Renal cortex interstitium (tissue), 11 donors: Measurements from ENCODE around the gene USP11. TPM values are rescaled to one million over a fixed set of nuclear protein-coding genes. Genes with fewer than 3 reads are reported as not detected.
"Not testable (repeated sequence)": the region's sequence is repeated elsewhere in the genome, so short reads cannot be mapped to it uniquely, and the experiment has no call there.

Experiments
- DNase-seq, 11 donors: peaks; one replicate each; pipeline ENCODE4 v3.0.0-alpha.2; 2013; ENCODE audit warnings: low read depth in 9 of 11, low spot score in 4 of 11; ENCODE audit errors: extremely low read depth in 1 of 11
- polyA plus RNA-seq, 3 donors: library from polyadenylated mRNA; unstranded; fragments of 120-200 nt; gene quantifications; one replicate each; pipeline ENCODE4 v1.2.1, GENCODE V29; 2013; ENCODE audit not compliant: insufficient read length in 3 of 3

USP11 gene
- polyA plus RNA-seq, 3 donors: 129 to 157 (median 153) TPM

DNA sequence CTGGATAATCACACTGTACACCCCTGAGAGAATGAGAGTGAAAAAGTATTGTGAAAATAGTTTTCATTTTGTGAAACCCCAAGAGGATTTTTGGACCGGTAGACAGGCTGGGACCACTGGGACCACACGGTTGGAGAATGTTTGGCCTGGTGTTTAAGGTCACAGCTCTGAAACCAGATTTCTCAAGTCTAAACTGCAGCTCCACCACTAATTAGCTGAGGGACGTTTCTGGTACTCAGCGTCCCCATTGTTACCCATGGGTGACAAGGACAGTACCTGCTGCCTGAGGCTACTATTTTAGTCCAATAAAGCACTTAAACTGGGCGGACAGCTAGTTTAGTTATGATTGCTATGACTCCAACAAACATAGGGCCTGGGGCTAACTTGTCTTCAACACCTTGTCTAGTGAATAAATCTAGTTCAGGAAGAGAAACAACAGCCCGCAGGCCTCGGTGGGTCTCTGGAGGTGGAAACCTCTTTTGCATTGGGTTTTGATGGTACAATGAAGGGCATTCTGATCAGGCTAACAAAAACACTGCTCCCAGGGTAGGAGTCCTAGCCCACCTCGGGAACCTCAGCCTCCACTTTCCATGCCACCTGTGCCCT lies 509 bp upstream of the USP11 start:
- no peak for DNase-seq

DNA sequence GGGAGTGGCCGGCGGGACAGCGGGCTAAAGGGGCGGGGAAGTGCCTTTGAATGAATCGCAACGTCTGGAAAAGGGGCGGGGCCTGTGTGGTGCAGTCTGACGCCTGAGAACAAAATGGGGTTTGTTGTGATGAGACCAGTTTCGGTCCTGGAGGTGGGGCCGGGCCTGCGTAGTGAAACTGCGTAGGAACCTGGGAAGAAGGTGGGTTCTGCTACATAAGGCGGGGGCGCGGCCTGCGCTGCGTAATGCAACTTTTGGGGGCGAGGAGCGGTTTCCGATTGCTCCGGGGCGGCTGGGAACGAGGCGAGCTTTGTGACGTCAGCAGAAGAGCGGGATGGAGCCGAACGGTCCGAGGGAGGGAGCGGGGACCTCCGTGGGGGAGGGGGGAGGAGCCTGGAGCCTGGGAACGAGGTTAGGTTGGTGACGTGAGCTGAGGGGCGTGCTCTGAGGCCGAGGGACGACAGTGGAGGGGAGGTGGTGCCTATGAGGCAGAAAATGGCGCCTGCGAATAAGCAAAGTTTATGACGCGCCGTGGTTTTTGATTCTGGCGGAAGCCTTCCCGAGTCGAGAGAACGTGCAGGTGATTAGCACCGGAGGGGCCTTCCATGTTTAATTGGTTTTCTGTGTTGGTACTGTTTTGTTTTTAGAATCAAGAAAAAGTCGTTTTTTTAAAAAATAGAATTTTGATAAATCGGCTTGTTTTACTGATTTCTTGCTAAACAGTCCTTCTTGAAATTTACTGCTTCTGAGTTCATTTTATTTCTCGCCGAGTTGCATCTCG lies 714 bp downstream of the USP11 start:
- peak; percentile 74 to 91 (median 85) for DNase-seq

DNA sequence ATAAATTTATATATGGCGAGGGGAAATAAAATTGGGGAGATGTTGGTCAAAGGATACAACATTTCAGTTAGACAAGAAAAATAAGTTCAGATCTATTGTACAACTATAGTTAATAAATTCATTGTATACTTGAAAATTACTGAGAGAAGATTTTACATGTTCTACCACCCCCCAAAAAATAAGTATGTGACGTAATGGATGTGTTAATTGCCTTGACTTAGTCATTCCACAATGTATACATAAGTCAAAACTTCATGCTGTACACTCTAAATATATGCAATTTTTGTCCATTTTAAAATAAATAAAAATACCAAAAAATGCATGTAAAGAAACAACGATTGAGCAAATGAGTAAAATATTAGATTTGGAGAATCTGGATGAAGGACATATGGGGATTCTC lies 1.8 kb downstream of the USP11 start:
- no peak for DNase-seq

DNA sequence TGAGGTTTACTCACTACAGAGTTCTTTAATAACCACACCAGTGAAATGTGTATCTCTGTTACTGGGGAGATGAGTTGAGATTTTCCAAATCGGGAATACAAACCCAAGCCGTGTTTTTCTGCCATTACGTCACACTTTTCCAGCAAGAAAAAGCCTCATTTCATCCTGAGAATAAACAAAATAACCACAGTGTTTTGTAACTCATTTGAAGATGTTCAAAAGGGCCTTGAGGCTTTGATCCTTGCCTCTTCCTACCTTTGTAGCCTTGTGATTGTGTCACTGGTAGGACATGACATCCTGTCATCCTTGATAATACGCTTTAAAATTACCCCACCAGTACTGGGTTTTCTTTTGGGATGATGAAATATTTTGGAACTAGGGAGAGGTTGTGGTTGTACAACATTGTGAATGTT lies 2.9 kb downstream of the USP11 start:
- DNase-seq: no peak

DNA sequence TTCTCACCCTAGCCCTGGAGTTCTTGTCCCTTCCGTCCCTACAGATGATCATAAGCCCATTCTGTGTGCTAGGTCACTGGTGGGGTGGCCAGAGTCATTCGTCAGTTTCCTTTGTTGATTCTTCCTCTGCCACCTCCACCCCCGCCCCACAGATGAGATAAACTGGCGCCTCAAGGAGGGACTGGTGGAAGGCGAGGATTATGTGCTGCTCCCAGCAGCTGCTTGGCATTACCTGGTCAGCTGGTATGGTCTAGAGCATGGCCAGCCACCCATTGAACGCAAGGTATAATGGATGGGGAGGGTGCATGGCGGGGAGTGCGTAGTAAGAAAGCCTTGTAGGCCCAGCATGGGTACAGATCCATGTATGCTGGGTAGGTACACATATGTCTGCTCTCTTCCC lies 6.4 kb downstream of the USP11 start:
- no peak for DNase-seq

DNA sequence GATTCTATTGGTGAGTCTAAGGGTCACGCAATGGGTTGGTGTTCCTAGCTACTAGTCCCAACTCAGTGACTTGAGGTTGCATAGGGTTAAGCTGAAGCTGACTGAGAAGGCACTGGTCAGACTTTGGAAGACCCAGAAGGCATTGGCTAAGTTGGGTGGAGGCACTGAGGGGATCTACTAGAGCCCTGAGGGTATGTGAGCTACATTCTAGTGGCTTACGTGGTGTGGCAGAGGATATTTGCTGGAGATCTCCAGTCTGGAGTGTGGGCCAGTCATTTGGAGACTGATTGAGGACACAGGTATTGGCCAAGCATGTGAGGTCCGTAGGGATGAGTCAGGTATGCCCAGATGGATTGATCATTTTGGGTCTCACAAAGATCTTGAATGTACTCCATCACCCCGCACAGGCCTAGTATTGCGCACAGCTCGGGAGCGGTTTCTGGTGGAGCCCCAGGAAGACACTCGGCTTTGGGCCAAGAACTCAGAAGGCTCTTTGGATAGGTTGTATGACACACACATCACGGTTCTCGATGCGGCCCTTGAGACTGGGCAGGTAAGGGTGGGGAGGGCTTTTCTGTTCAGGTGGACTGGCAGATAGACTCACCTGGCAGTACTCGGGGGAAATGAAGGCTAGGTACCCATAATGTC lies 7.2 kb downstream of the USP11 start:
- DNase-seq: no peak

DNA sequence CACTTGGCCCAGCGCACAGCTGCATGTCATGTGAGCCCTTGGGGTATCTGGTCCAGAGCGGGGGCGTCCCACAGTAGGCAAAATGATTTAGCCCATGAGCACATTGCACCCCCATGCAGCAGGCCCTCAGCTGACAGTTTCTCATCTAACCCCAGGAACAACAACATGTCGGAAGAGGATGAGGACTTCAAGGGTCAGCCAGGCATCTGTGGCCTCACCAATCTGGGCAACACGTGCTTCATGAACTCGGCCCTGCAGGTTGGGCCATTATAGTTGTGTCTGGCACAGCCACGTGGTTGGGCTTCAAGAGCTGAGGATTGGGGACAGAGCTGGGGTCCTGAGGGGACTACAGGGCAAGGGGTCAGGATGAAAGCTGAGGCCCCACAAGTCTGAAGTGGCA lies 7.8 kb downstream of the USP11 start:
- no peak for DNase-seq

DNA sequence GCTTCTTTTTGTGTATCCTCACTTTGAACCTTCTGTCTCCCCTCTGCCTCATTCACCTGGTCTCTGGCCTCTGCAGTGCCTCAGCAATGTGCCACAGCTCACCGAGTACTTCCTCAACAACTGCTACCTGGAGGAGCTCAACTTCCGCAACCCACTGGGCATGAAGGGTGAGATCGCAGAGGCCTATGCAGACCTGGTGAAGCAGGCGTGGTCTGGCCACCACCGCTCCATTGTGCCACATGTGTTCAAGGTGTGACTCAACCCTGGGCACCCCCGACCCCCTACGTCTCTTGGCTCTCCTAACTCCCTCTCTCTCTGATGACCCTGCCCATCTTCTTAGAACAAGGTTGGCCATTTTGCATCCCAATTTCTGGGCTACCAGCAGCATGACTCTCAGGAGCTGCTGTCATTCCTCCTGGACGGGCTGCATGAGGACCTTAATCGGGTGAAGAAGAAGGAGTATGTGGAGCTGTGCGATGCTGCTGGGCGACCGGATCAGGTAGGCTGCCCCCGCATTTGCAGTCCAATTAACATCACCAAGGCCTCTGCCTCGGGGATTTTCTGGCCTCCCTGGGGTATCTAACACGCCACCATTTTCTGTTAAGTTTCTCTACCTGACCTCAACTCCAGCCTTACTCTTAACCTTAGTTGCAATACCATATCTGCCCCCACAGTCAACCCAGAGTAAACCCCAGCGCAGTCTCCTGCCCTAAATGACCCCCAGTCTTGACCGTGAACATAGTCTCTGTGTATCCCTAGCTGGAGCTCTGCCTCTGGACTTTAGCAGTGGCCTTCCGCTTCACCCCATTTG lies 8.6 kb downstream of the USP11 start:
- no peak for DNase-seq

DNA sequence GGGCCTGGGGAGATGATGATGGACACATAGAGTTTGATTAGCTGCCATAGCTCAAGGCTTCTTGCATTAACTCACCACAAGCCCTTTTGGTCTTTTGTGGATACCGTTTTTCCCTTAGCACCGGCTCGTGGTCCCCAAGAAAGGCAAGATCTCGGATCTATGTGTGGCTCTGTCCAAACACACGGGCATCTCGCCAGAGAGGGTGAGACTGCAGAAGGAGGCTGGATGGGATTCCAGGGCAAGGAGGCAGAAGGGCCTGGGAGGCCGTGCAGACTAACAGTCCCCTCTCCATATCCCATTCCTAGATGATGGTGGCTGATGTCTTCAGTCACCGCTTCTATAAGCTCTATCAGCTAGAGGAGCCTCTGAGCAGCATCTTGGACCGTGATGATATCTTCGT lies 9.5 kb downstream of the USP11 start:
- no peak for DNase-seq

DNA sequence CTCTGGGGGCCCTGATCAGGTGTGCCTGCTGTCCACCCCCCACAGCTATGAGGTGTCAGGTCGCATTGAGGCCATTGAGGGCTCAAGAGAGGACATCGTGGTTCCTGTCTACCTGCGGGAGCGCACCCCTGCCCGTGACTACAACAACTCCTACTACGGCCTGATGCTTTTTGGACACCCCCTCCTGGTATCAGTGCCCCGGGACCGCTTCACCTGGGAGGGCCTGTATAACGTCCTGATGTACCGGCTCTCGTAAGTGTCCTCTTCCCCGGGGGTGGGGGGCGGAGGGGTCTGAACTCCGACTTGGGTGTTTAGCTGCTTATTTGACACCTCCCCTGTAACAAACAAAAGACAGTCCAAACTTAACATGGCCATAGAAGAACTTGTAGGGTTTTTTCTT lies 10.5 kb downstream of the USP11 start:
- no peak for DNase-seq

DNA sequence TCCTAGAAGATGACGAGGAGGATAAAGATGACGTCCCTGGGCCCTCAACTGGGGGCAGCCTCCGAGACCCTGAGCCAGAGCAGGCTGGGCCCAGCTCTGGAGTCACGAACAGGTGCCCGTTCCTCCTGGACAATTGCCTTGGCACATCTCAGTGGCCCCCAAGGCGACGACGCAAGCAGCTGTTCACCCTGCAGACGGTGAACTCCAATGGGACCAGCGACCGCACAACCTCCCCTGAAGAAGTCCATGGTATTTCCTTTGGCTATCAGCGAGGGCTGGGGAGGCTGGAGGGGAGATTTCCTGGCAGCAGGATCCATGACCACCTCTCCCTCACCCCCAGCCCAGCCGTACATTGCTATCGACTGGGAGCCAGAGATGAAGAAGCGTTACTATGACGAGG lies 11.9 kb downstream of the USP11 start:
- DNase-seq: no peak

DNA sequence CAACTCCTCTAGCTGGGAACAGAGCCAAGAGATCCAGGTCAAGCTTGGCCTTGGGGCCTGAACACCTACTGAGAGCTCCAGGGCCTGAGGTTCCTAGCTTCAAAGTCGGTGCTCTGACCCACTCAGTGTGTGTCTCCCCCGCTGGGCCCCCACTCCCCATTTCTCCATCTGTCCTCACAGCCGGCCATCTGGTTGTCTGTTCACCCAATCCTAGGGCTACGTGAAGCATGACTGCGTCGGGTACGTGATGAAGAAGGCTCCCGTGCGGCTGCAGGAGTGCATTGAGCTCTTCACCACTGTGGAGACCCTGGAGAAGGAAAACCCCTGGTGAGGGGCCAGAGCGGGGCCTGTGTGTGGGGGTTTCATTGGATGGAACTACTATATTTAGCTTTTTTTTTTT lies 12.3 kb downstream of the USP11 start:
- DNase-seq: no peak

DNA sequence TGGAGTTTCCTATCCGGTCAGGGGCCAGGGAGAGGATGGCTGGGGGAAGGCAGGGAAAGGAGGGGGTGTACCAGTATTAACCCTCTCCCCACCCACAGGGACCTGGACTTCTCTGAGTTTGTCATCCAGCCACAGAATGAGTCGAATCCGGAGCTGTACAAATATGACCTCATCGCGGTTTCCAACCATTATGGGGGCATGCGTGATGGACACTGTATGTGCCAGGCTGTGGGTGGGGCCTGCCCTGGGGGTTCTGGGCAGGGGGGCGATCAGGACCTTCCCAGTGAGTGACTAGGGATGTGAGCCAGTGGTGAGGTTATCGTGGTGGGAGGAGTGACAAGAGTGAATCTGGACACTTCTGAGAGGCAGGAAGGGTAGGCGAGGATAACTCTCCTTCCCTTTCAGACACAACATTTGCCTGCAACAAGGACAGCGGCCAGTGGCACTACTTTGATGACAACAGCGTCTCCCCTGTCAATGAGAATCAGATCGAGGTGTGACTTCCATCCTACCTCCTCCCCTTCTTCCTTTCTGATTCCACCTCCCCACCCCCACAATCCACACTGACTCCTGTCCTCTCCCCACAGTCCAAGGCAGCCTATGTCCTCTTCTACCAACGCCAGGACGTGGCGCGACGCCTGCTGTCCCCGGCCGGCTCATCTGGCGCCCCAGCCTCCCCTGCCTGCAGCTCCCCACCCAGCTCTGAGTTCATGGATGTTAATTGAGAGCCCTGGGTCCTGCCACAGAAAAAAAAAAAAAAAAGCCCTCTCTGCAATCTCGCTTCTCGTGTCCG lies 14.6 kb downstream of the USP11 start:
- DNase-seq: no peak

DNA sequence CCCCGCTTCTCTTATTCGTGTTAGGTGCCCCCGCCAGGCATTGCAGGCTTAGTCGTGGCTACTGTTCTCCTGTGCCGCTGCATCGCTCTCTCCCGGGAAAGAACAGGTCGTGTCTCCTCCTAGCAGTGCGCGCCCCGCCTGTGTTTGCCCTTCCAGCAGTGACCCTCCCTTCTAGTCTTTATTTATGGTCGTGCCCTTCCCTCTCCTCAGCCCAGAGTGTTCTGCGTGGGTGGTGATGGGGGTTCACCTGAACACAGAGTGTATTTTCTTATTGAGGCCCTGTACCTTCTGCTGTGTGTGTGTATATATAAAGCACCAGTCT lies 15.2 kb downstream of the USP11 start:
- no peak for DNase-seq

DNA sequence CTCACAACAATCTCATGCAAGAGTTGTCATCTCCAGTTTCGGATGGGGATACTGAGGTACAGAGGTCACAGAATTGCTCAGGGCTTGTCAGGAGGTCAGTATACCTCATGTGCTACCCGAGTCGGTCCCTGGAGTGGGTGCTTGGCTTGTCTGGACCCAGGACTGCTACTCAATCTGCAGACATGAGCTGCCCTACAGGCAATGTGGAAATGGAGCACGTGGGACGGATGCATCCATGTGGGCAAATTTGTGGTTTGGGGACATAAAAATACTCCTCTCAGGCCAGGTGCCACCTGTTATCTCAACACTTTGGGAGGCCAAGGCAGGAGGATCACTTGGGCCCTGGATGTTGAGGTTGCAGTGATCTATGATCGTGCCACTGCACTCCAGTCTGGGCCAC lies 15.8 kb downstream of the USP11 start:
- no peak for DNase-seq

DNA sequence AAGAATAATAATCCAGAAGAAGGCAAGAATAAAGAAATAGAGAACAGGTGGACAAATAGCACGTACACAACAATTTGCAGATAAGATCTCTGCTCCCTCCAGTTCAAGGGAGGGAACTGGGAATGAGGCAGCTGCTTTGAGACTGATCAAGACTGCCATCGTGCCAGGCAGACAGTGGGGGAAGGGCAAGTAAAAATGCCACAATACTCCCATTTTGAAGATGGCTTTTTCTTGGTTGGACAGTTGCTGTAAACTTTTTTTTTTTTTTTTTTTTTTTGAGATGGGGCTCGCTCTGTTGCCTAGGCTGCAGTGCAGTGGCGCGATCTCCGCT lies 17.2 kb downstream of the USP11 start:
- DNase-seq: no peak

DNA sequence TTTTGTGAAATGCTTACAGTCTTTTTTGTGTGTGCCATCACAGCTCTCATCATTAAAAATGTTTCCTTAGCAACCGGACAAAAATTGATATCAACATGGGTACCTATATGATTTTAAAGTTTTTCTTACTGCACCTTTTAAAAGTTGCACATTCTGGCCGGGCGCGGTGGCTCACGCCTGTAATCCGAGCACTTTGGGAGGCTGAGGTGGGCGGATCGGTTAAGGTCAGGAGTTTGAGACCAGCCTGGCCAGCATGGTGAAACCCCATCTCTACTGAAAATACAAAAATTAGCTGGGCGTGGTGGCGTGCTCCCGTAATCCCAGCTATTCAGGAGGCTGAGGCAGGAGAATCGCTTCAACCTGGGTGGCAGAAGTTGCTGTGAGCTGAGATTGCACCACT lies 24.8 kb downstream of the USP11 start:
- not testable (repeated sequence) for DNase-seq

DNA sequence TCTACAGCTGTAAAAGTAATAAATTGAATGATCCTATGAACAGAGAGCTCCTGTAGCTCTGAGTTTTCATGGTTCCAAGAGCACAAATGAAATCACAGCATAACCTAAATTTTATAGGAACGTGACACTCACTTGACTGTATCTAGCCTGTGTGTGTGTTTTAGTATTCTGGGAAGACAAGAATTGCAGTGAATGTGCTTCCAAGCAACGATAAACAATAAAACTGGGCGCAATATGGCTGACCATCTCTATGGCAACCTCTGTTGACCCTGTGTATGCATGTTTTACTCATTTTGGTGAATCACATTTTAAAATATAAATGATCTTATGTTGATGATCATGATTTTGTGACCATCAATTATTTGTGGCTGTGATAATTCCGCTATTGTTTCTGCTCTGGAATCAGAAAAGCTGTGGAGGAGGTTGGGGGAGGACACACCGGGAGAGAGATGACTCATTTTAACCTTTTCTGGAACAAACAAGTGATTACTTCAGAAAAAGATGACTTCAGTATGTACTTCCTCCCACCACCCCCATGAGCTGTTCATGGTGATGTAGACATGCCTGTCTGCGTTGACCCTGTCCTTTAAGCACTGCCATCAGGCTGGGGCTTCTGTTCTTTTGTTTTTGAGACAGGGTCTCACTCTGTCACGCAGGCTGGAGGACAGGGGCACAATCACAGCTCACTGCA lies 31.8 kb downstream of the USP11 start:
- no peak for DNase-seq

DNA sequence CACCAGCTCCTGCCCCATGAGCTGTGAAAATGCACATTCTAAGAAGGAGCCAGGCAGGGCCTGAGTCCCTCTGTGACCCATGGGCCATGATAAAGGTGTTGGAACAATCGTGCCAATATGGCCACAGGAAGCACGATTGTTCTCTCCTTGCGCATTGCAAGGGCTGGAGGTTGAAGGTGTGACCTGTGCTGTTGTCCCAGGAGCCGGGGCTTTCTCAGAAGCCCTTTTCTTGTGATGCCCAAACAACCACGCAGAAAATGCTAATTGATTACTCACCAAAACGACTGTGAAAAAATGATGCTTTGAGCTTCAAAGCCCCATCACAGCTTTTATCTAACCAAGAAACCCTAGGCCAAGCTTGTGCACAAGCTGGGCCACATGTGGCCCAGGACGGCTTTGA lies 33.8 kb downstream of the USP11 start:
- no peak for DNase-seq
